Measurements from ENCODE around the gene GAGE10. TPM values are rescaled to one million over a fixed set of nuclear protein-coding genes. Genes with fewer than 3 reads are reported as not detected.
"Not testable (repeated sequence)": the region's sequence is repeated elsewhere in the genome, so short reads cannot be mapped to it uniquely, and the experiment has no call there.

GAGE10 gene
- total RNA-seq, 4 donors from 2014 or later = not detected

GRCh38 chrX:49291615-49292337 is 11.7 kb upstream of the GAGE10 start:
- 27 to 32% methylated on average over 7 to 8 of the region's 11 CpGs for WGBS, 2 donors
- no peaks in the 10 kb centered on the region for H3K9me3 ChIP-seq
- no peaks in the 10 kb centered on the region for H3K4me1 ChIP-seq
- intact Hi-C loops (cut with DNase I) = no loop called here
- no peak overlapping the region for H3K4me3 ChIP-seq (replicated peaks in 1 of 3)
- H3K27ac ChIP-seq = no peak overlapping the region
- no peak for TF ChIP-seq POLR2A (IDR thresholded peaks at IDR 0.05)
- peak in 5 of 6 experiments; percentile 18 to 63 (median 46) for TF ChIP-seq CTCF (IDR thresholded peaks at IDR 0.05)
- peak; percentile 45 to 67 for DNase-seq
- H3K27me3 ChIP-seq = no peaks in the 10 kb centered on the region
- no peaks in the 10 kb centered on the region for H3K36me3 ChIP-seq

- H3K27me3 ChIP-seq = no peaks in the 10 kb centered on the region
- TF ChIP-seq CTCF (IDR thresholded peaks at IDR 0.05) (no peak), POLR2A (IDR thresholded peaks at IDR 0.05) (no peak)
- no peaks in the 10 kb centered on the region for H3K4me1 ChIP-seq
- 70 to 92% methylated on average over 6 to 7 of the region's 17 CpGs for WGBS, 2 donors
- no peaks in the 10 kb centered on the region for H3K9me3 ChIP-seq
- no peak overlapping the region for H3K27ac ChIP-seq
- H3K36me3 ChIP-seq = no peaks in the 10 kb centered on the region
- no peak for DNase-seq
- intact Hi-C loops (cut with DNase I) = no loop called here
- H3K4me3 ChIP-seq (replicated peaks in 1 of 3) = no peak overlapping the region
Measured at GRCh38 chrX:49292400-49293362, 10.8 kb upstream of the GAGE10 start.

GRCh38 chrX:49299293-49299692 is 4.2 kb upstream of the GAGE10 start:
- DNase-seq; H3K27me3 ChIP-seq; H3K4me3 ChIP-seq (replicated peaks in 1 of 3); H3K4me1 ChIP-seq; H3K36me3 ChIP-seq; intact Hi-C loops (cut with DNase I); H3K27ac ChIP-seq; H3K9me3 ChIP-seq: not testable (repeated sequence)
- 67% methylated on average over 1 of the region's 5 CpGs; no CpG with 5 or more reads in 1 of the 2 donors for WGBS, 2 donors

GRCh38 chrX:49300703-49301102 is 2.7 kb upstream of the GAGE10 start:
- no peaks in the 10 kb centered on the region for H3K36me3 ChIP-seq
- no peaks in the 10 kb centered on the region for H3K9me3 ChIP-seq
- WGBS, 2 donors = 94 to 95% methylated on average over 1 of the region's 1 CpG
- H3K27me3 ChIP-seq = no peaks in the 10 kb centered on the region
- no peak for TF ChIP-seq CTCF (IDR thresholded peaks at IDR 0.05)
- no peak for TF ChIP-seq POLR2A (IDR thresholded peaks at IDR 0.05)
- no peak for DNase-seq
- H3K4me1 ChIP-seq = no peaks in the 10 kb centered on the region
- intact Hi-C loops (cut with DNase I) = no loop called here
- no peak overlapping the region for H3K27ac ChIP-seq
- no peak overlapping the region for H3K4me3 ChIP-seq (replicated peaks in 1 of 3)

GRCh38 chrX:49307775-49308174 is 4.3 kb downstream of the GAGE10 start:
- DNase-seq; H3K36me3 ChIP-seq; H3K4me1 ChIP-seq; H3K9me3 ChIP-seq; intact Hi-C loops (cut with DNase I); H3K27me3 ChIP-seq; H3K27ac ChIP-seq; H3K4me3 ChIP-seq (replicated peaks in 1 of 3): not testable (repeated sequence)
- WGBS, 2 donors = 85 to 87% methylated on average over 2 of the region's 2 CpGs
